Right lobe of liver (tissue), 4 donors: ENCODE results near the gene TSPAN13.
"Not testable (repeated sequence)": the region's sequence is repeated elsewhere in the genome, so short reads cannot be mapped to it uniquely, and the experiment has no call there.

Source experiments
- POLR2A ChIP-seq: fragments of 450-650 bp; IDR thresholded peaks from one replicate; pipeline ENCODE4 v1.6.1; 2017; ENCODE audit warnings: antibody characterized with exemption, mild to moderate bottlenecking
- TF ChIP-seq, protein P1 (sequence below), 4 donors: fragments of 200-600 bp in 3 of 4; fragments of 450-650 bp in 1 of 4; IDR thresholded peaks; one replicate each; pipeline versions ENCODE4 v1.5.1 to v1.8.0; 2016 to 2022; ENCODE audit warnings: antibody characterized with exemption in 4 of 4, mild to moderate bottlenecking in 2 of 4
- donor health status: DM: no; HTN: no; CAD: no.
- donor health status: DM: no; HTN: no; CAD: no.
- donor health status: DM: no; HTN: yes; CAD: no.

DNA sequence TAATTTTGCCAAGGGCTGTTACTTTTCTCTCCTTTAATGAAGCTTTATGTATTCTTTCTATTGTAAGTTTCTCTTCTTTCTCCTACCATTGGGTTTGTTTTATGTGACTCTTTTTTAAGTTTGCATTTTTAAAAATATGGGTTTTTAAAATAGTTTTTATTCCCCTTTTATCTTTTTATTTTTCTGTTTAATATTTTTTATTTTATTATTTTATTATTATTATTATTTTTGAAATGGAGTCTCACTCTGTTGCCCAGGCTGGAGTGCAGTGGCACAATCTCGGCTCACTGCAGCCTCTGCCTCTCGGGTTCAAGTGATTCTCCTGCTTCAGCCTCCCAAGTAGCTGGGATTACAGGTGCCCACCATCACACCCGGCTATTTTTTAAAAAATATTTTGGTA is 16.4 kb downstream of the TSPAN13 start:
- TF ChIP-seq POLR2A, result not testable (repeated sequence)
- TF ChIP-seq, protein P1, sequence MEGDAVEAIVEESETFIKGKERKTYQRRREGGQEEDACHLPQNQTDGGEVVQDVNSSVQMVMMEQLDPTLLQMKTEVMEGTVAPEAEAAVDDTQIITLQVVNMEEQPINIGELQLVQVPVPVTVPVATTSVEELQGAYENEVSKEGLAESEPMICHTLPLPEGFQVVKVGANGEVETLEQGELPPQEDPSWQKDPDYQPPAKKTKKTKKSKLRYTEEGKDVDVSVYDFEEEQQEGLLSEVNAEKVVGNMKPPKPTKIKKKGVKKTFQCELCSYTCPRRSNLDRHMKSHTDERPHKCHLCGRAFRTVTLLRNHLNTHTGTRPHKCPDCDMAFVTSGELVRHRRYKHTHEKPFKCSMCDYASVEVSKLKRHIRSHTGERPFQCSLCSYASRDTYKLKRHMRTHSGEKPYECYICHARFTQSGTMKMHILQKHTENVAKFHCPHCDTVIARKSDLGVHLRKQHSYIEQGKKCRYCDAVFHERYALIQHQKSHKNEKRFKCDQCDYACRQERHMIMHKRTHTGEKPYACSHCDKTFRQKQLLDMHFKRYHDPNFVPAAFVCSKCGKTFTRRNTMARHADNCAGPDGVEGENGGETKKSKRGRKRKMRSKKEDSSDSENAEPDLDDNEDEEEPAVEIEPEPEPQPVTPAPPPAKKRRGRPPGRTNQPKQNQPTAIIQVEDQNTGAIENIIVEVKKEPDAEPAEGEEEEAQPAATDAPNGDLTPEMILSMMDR (IDR thresholded peaks at IDR 0.05), result not testable (repeated sequence)
